GM21825 (cell line): ENCODE measurements around the gene NME4.

Experiments
- ATAC-seq: cut with Tn5 transposase; IDR thresholded peaks from one replicate; pipeline ENCODE4 v1.9.1; 2021; ENCODE audit warnings: mild to moderate bottlenecking, moderate library complexity; ENCODE audit not compliant: unreplicated experiment

NME4 gene

DNA sequence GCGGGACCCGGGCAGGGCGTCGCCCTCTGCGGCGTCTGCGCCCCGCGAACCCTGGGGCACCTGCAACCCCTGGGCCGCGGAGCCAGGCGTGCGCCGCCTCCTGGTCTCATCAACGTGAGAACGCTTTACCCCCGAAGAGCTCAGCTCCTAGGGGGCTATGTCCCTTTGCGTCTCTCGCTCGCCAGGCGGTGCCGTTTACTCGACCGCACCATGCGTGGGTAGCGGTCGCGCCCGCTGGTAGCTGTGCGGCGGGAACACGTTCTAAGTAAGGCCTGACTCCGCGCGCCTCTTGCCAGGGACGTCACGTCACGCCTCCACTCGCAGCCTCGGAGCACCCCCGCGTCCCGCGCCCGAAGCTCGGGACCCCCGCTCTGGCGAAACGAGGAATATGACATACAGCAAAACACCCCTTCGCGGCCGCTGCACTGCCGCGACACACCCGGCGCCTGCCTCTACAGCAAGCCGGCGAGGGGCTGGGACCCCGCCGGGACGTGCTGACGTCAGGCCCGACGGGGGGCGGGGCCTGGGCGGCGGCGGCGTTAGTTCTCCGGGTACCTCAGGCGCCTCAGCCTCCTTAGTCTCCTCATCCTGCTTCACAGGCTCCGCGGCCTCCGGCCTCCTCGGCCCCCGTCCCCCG is 28.2 kb downstream of the NME4 start, which contains the start of gene RAB11FIP3:
TSS of gene RAB11FIP3 (plus strand) at position 568 of the 637 bp plus-strand sequence. CDS start 358 bp downstream, outside the sequence.
- ATAC-seq = peak; percentile 93

DNA sequence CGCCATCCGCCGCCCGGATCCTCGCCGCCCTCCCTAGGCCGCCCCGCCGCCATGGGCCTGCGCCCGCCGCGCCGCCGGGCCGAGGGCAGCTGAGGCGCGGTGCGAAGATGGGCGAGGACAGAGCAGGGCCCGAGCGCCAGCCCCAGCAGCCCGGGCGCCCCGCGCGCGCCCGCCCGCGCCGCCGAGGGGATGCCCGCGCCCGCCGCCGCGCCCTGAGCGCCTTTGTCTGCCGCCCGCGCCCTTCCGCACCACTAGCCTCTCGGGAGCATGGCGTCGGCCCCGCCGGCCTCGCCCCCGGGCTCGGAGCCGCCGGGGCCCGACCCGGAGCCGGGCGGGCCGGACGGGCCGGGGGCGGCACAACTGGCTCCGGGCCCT is 28.7 kb downstream of the NME4 start:
- peak; percentile 27 for ATAC-seq

DNA sequence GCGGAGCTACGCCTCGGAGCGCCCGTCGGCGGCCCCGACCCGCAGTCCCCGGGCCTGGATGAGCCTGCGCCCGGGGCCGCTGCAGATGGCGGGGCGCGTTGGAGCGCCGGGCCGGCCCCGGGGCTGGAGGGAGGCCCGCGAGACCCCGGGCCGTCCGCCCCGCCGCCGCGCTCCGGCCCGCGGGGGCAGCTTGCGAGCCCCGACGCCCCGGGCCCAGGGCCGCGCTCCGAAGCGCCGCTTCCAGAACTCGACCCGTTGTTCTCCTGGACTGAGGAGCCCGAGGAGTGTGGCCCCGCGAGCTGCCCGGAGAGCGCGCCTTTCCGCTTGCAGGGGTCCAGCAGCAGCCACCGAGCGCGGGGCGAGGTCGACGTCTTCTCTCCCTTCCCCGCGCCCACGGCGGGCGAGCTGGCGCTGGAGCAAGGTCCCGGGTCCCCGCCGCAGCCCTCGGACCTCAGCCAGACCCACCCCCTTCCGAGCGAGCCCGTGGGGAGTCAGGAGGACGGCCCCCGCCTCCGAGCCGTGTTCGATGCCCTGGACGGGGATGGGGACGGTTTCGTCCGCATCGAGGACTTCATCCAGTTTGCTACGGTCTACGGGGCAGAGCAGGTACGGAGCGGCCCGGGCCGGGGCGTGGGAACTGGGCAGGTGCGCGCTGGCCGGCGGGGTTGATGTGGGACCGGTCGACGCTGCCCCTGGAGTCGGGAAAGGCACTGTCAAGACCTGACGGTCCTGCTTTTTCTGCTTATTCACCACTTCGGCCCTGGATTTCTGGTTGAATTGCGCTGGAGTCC is 29.3 kb downstream of the NME4 start:
- peak; percentile 9 for ATAC-seq

DNA sequence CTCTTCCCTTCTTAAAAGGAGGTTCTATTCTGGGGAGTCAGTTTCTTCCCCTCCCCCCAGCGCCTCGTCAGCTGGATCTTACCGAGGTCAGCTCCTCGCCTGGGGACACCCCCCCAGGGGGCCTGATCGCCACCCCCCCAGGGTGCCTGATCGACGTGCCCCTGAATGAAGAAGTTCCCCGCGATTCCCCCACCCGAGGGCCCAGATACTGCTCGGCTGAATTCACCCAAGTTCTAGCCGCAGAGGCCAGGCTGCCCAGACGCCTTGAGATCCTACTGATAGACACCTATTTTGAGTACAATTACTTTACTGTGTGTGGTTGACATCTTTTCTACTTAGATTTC is 29.9 kb downstream of the NME4 start:
- ATAC-seq = no peak

DNA sequence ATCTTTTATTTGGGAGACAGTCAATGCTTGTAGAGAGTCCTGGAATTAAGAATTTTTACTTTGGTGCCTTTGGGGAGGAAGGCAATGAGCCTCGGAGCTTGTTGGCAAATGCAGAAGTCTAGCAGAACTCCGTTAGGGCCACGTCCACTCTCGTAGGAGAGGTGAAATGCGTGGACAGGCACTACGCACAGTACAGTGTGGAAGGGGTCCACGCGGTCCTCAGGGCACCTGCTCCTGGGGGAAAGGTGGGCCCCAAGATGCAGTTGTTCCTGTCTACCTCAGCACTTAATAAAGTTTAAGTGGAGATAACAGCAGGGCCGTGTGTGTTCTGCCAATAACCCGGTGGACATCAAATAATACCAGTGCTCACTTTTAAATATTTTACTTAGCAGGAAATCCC is 30.3 kb downstream of the NME4 start:
- ATAC-seq = no peak

DNA sequence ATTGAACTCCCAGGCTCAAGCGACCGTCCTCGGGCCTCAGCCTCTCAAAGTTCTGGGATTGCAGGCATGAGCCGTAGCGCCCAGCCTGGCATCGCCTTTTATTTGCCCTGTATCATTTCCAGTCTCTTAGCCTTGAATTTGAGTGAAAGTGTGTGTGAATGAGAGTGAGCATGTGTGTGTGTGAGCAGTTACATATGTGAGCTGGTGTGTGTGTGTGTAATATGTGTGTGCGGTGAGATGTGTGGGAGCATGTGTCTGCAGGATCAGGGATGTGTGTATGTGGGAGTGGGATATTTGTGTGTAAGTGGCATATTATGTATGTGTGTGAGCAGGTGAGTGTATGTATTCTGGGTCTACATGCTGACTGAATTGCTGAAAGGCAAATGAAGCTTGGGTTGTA is 33.9 kb downstream of the NME4 start:
- ATAC-seq = no peak

DNA sequence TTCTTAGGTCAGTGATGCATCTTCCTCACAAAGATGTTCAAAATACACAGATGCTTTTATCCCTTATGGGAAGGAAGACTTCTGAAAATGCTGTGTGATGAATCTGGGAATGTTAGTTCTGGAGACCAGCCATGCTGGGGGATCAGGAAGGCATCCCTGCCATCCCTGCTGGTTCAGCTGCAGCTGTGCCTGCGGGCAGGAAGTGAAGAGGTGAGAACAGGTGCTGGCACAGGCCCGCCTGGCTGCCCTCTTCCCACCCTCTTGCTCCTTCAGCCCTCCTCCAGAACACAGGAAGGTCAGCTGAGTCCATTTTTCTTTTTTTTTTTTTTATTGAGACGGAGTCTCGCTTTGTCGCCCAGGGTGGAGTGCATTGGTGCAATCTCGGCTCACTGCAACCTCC is 43.6 kb downstream of the NME4 start:
- no peak for ATAC-seq

DNA sequence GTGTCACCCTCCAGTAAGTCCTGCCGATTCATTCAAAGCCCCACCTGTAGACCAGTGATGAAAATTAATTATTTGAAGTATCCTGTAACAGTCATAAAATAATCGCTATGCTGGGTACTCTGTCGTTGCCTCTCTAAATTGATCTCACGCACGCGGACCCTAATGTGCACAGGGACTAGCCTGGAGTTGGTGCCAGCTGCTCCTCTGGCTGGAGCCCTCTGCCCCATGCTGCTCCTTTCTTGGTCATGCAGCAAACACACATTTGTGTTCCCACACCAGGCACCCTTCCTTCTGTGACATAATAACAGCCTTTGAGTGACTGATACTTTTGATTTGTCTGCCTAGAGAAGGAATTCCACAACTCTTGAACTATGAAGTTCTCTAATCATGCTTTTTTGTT is 44.4 kb downstream of the NME4 start:
- ATAC-seq = no peak

DNA sequence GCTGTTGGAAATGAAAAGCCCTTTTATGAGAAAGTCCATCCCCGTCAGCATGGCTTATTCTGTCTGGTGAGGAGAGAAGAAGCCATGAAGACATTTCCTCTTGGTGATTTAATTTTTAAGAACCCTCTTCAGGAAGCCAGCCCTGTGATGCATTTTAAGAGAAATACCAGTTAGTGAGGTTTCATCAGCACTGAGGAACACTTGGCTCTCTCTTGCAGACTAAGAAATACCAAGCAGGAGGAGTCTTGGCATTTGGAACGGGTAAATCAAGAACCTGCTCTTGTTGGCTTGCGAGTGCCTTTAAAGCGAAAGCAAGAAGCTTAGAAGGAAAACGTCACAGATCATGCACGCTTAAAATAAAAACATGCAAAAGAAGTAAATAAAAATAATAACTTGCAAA is 46.0 kb downstream of the NME4 start:
- ATAC-seq = no peak

DNA sequence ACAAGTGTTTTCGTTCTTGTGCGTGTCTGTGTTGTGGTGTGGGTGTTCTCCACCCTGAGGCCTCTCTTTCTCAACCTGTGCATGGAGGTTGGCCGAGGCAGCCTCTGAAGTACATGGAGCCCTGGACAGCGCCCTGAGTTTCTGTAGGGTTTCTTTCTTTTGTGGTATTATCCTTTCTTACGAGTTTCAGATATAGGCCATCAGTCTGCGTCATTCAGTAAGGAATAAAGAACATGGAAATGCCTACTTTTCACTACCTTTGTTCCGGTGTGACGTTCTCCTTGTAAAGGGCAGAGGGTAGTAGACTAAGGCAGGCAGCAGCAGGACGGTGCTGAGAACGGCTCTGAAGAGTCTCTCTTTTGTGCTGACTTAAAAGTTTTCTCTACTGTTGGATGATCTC is 47.0 kb downstream of the NME4 start:
- ATAC-seq = no peak

DNA sequence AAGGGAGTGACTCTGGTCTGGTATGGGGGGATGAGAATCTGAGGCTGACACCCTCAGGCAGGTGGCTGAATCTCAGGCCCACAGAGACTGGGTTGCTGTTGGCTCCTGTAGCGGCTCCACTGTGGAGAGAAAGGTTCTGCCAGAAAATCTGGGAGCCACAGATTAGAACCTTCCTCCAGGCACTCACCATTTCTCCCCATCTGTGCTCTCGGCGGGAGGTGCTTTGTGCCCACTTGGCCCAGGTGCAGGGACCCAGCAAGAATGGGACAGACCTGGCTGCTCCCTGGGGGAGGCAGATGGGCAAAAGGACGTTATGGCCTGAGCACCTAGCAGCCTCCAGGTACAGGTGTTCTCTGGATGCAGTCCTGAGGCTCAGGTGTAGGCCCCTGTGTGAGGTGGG is 48.6 kb downstream of the NME4 start:
- ATAC-seq = no peak
